H9 (cell line): ENCODE data around the gene PPFIBP2. TPM values are rescaled to one million over a fixed set of nuclear protein-coding genes. Genes with fewer than 3 reads are reported as not detected.

Experiments
- DNase-seq: peaks from one replicate; pipeline ENCODE4 v3.0.0-alpha.2; 2017
- H2AFZ ChIP-seq: one replicate; pipeline ENCODE4 v1.6.1; 2013; ENCODE audit warnings: mild to moderate bottlenecking, low read length, control low read depth, moderate library complexity
- H2AK5ac ChIP-seq: 2 replicates; pipeline ENCODE4 v1.6.1; 2013; ENCODE audit warnings: low read length, control low read depth, mixed read lengths; ENCODE audit not compliant: insufficient read length
- H2BK120ac ChIP-seq: one replicate; pipeline ENCODE4 v1.6.1; 2013; ENCODE audit warnings: low read depth, mild to moderate bottlenecking, low read length, control low read depth, inconsistent platforms; ENCODE audit not compliant: poor library complexity, severe bottlenecking
- H2BK12ac ChIP-seq: 2 replicates; pipeline ENCODE4 v1.6.1; 2013; ENCODE audit warnings: low read length, control low read depth, mixed read lengths, low read depth; ENCODE audit not compliant: insufficient read length
- H2BK15ac ChIP-seq: 2 replicates; pipeline ENCODE4 v1.6.1; 2013; ENCODE audit warnings: low read depth, low read length, control low read depth
- H2BK20ac ChIP-seq: one replicate; pipeline ENCODE4 v1.6.1; 2013; ENCODE audit warnings: low read depth, mild to moderate bottlenecking, low read length, control low read depth, inconsistent platforms; ENCODE audit not compliant: poor library complexity, severe bottlenecking
- H2BK5ac ChIP-seq: 2 replicates; pipeline ENCODE4 v1.6.1; 2013; ENCODE audit warnings: low read length, control low read depth, mixed read lengths; ENCODE audit not compliant: insufficient read length
- H3K14ac ChIP-seq: 2 replicates; pipeline ENCODE4 v1.6.1; 2013; ENCODE audit warnings: low read length, control low read depth; ENCODE audit not compliant: insufficient read depth
- H3K18ac ChIP-seq: 2 replicates; pipeline ENCODE4 v1.6.1; 2013; ENCODE audit warnings: low read depth, mild to moderate bottlenecking, mixed read lengths, low read length, control low read depth; ENCODE audit not compliant: insufficient read length
- H3K23ac ChIP-seq: 2 replicates; pipeline ENCODE4 v1.6.1; 2013; ENCODE audit warnings: low read length, control low read depth, mixed read lengths, low read depth; ENCODE audit not compliant: insufficient read length
- H3K23me2 ChIP-seq: 2 replicates; pipeline ENCODE4 v1.6.1; 2013; ENCODE audit warnings: low read depth, mild to moderate bottlenecking, mixed read lengths, low read length, control low read depth; ENCODE audit not compliant: insufficient read length, poor library complexity, severe bottlenecking
- H3K27ac ChIP-seq: 2 replicates; pipeline ENCODE4 v1.5.1; 2013; ENCODE audit warnings: low read length, control low read depth, mixed read lengths, low read depth; ENCODE audit not compliant: insufficient read length
- H3K27me3 ChIP-seq: 2 replicates; pipeline ENCODE4 v1.6.1; 2013; ENCODE audit warnings: low read length, control low read depth, inconsistent platforms; ENCODE audit not compliant: insufficient read depth
- H3K4ac ChIP-seq: 2 replicates; pipeline ENCODE4 v1.6.1; 2013; ENCODE audit warnings: low read depth, mild to moderate bottlenecking, control low read depth, inconsistent platforms, low read length, moderate library complexity
- H3K4me1 ChIP-seq: 2 replicates; pipeline ENCODE4 v1.6.1; 2013; ENCODE audit warnings: low read length, control low read depth, inconsistent platforms; ENCODE audit not compliant: insufficient read depth
- H3K4me2 ChIP-seq: 2 replicates; pipeline ENCODE4 v1.6.1; 2013; ENCODE audit warnings: low read length, control low read depth, mixed read lengths; ENCODE audit not compliant: insufficient read length, insufficient read depth
- H3K56ac ChIP-seq: 2 replicates; pipeline ENCODE4 v1.6.1; 2013; ENCODE audit warnings: low read depth, mild to moderate bottlenecking, mixed read lengths, low read length, control low read depth; ENCODE audit not compliant: insufficient read length
- H3K79me1 ChIP-seq: 2 replicates; pipeline ENCODE4 v1.6.1; 2013; ENCODE audit warnings: low read depth, mild to moderate bottlenecking, moderate library complexity, low read length, control low read depth, inconsistent platforms; ENCODE audit not compliant: insufficient read depth, poor library complexity, severe bottlenecking
- H3K79me2 ChIP-seq: 2 replicates; pipeline ENCODE4 v1.6.1; 2013; ENCODE audit warnings: low read length, control low read depth, inconsistent platforms; ENCODE audit not compliant: insufficient read depth
- H3K9ac ChIP-seq: 2 replicates; pipeline ENCODE4 v1.6.1; 2013; ENCODE audit warnings: low read length, control low read depth, mixed read lengths; ENCODE audit not compliant: insufficient read length; ENCODE audit errors: extremely low read depth
- H3K9me3 ChIP-seq: one replicate; pipeline ENCODE4 v1.6.1; 2013; ENCODE audit warnings: low read depth, low read length, inconsistent platforms; ENCODE audit not compliant: control insufficient read depth
- H3T11ph ChIP-seq: one replicate; pipeline ENCODE4 v1.6.1; 2013; ENCODE audit warnings: mild to moderate bottlenecking, low read length, control low read depth, inconsistent platforms
- H4K20me1 ChIP-seq: one replicate; pipeline ENCODE4 v1.6.1; 2013; ENCODE audit not compliant: control insufficient read depth, insufficient read length, insufficient read depth
- H4K5ac ChIP-seq: 2 replicates; pipeline ENCODE4 v1.6.1; 2013; ENCODE audit warnings: low read depth, mild to moderate bottlenecking, mixed read lengths, low read length, control low read depth; ENCODE audit not compliant: insufficient read length
- H4K8ac ChIP-seq: replicated peaks from 2 replicates; pipeline ENCODE4 v1.6.1; 2013; ENCODE audit warnings: low read length, control low read depth, mixed read lengths, low read depth; ENCODE audit not compliant: insufficient read length
- H4K91ac ChIP-seq: 2 replicates; pipeline ENCODE4 v1.6.1; 2013; ENCODE audit warnings: low read depth, mild to moderate bottlenecking, moderate library complexity, mixed read lengths, low read length, control low read depth; ENCODE audit not compliant: insufficient read length
- H3K27ac Mint-ChIP-seq, 3 experiments: 2 replicates in 2 of 3; 3 replicates in 1 of 3; pipeline ENCODE4 v1.8.0; 2020 to 2021; ENCODE audit warnings: mixed read lengths in 3 of 3, mild to moderate bottlenecking in 1 of 3, moderate library complexity in 1 of 3
- H3K27me3 Mint-ChIP-seq: 2 replicates; pipeline ENCODE4 v1.8.0; 2021; ENCODE audit warnings: low read depth, mild to moderate bottlenecking, moderate library complexity, mixed read lengths
- H3K36me3 Mint-ChIP-seq, 3 experiments: 2 replicates in 2 of 3; 3 replicates in 1 of 3; pipeline ENCODE4 v1.8.0; 2020 to 2021; ENCODE audit warnings: low read depth in 3 of 3, mixed read lengths in 3 of 3; ENCODE audit not compliant: insufficient read depth in 1 of 3
- H3K4me1 Mint-ChIP-seq, 2 experiments: 2 replicates each; pipeline ENCODE4 v1.8.0; 2020; ENCODE audit warnings: mixed read lengths in 2 of 2
- H3K4me3 Mint-ChIP-seq, 2 experiments: 2 replicates in 1 of 2; 3 replicates in 1 of 2; pipeline ENCODE4 v1.8.0; 2020 to 2021; ENCODE audit warnings: mild to moderate bottlenecking in 2 of 2, mixed read lengths in 2 of 2, moderate library complexity in 1 of 2
- H3K9me3 Mint-ChIP-seq, 2 experiments: 2 replicates in 1 of 2; 3 replicates in 1 of 2; pipeline ENCODE4 v1.8.0; 2020; ENCODE audit warnings: mild to moderate bottlenecking in 2 of 2, mixed read lengths in 2 of 2, moderate library complexity in 1 of 2
- WGBS: extraction: QIAGEN DNeasy Blood & Tissue Kit; methylation state at CpG from one replicate; pipeline ENCODE4 v1.1.7; 2013; ENCODE audit warnings: missing lambda C conversion rate, low lambda C conversion rate, mixed read lengths; ENCODE audit not compliant: insufficient read length; ENCODE audit errors: extremely low coverage; 5-methylcytosine and 5-hydroxymethylcytosine counted together
- total RNA-seq: library from RNA; stranded (reverse); gene quantifications from 2 replicates; pipeline ENCODE4 v1.2.1, GENCODE V29; 2021
- TF ChIP-seq, protein P1 (sequence below): fragments of 200-600 bp; sonication (generic); conservative IDR thresholded peaks from 3 replicates; pipeline ENCODE4 v1.8.0; 2021; ENCODE audit warnings: antibody characterized with exemption, mild to moderate bottlenecking

The PPFIBP2 gene
- total RNA-seq, 1 experiment from 2014 or later = 8.3 TPM

DNA sequence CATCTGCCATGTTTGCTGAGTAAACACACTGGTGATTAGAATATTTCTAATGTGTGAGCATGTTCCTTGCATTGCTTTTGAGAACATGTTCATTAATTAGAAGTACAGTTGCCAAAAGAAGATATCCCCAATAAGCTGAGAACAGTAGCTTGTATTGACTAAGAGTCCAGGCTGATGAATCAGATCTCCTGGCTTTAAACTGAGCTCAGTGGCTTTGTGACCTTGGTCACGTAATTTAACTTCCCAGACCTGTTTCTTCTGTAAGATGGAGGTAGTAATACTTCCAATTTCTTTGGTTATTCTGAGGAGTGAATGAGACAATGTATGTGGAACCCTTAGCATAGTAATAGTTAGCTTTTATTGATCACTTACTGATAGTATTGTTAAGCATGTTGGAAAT, 97.6 kb downstream of the PPFIBP2 start:
- Histone ChIP-seq H2BK5ac (no peak overlapping the region), H3K23ac (no peak overlapping the region), H3K4me2 (no peak overlapping the region), H3K56ac (no peak overlapping the region), H3T11ph (no peak overlapping the region), H3K79me2 (no peaks in the 10 kb centered on the region), H2BK20ac (no peak overlapping the region), H4K5ac (no peak overlapping the region), H2BK120ac (no peak overlapping the region), H3K27ac (no peak overlapping the region), H2AK5ac (no peak overlapping the region), H2AFZ (no peak overlapping the region), H2BK12ac (no peak overlapping the region), H2BK15ac (no peak overlapping the region), H3K18ac (no peak overlapping the region), H3K4ac (no peak overlapping the region), H4K8ac (no peak overlapping the region), H3K14ac (no peak overlapping the region), H4K91ac (no peak overlapping the region), H3K23me2 (no peaks in the 10 kb centered on the region), H3K27me3 (no peaks in the 10 kb centered on the region), H3K9ac (no peak overlapping the region), H3K4me1 (peaks cover 5% of the 10 kb centered on the region; the same call in 1 of the 2 replicates), H4K20me1 (no peaks in the 10 kb centered on the region), H3K9me3 (no peaks in the 10 kb centered on the region), H3K79me1 (no peaks in the 10 kb centered on the region)
- no peak overlapping the region for H3K4me3 Mint-ChIP-seq
- no peak for DNase-seq
- WGBS = no CpG with 5 or more reads among the region's 1 CpG
- TF ChIP-seq, protein P1, sequence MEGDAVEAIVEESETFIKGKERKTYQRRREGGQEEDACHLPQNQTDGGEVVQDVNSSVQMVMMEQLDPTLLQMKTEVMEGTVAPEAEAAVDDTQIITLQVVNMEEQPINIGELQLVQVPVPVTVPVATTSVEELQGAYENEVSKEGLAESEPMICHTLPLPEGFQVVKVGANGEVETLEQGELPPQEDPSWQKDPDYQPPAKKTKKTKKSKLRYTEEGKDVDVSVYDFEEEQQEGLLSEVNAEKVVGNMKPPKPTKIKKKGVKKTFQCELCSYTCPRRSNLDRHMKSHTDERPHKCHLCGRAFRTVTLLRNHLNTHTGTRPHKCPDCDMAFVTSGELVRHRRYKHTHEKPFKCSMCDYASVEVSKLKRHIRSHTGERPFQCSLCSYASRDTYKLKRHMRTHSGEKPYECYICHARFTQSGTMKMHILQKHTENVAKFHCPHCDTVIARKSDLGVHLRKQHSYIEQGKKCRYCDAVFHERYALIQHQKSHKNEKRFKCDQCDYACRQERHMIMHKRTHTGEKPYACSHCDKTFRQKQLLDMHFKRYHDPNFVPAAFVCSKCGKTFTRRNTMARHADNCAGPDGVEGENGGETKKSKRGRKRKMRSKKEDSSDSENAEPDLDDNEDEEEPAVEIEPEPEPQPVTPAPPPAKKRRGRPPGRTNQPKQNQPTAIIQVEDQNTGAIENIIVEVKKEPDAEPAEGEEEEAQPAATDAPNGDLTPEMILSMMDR = no peak
- H3K9me3 Mint-ChIP-seq = no peaks in the 10 kb centered on the region; a peak in 1 of 5 replicates
- H3K27me3 Mint-ChIP-seq = no peaks in the 10 kb centered on the region
- H3K4me1 Mint-ChIP-seq = peaks cover 19 to 24% of the 10 kb centered on the region in 2 experiments
- H3K36me3 Mint-ChIP-seq = peaks cover 0 to 8% (median 0%) of the 10 kb centered on the region in 3 experiments; a peak in 1 of 7 replicates
- H3K27ac Mint-ChIP-seq = no peak overlapping the region
